ENCODE measurements around the gene GALNTL6. TPM values are rescaled to one million over a fixed set of nuclear protein-coding genes. Genes with fewer than 3 reads are reported as not detected.
"Not testable (repeated sequence)": the region's sequence is repeated elsewhere in the genome, so short reads cannot be mapped to it uniquely, and the experiment has no call there.

The GALNTL6 gene
- polyA plus RNA-seq, 1 donor (not counting 4 experiments of a cell fraction or from before 2014, with no cell fraction given), result not detected

GRCh38 chr4:172951679-172952451, 1138.7 kb downstream of the GALNTL6 start:
- FAIRE-seq, result no peak
- Histone ChIP-seq H4K20me1 (ENCODE audit: control insufficient read depth, extremely low read depth, insufficient read depth, low read length) (no peaks in the 10 kb centered on the region), H3K9me1 (ENCODE audit: control insufficient read depth, extremely low read depth, insufficient read depth, low read length) (no peaks in the 10 kb centered on the region), H3K4me3 (ENCODE audit: control insufficient read depth in 2 of 3, extremely low read depth in 1 of 3, insufficient read depth in 2 of 3, low read depth in 1 of 3, low read length in 3 of 3) (no peak overlapping the region), H3K27me3 (ENCODE audit: control insufficient read depth, extremely low read depth, insufficient read depth, low read length) (peaks cover 7% of the 10 kb centered on the region), H3K4me1 (ENCODE audit: control insufficient read depth, extremely low read depth, insufficient read depth, low read length) (no peaks in the 10 kb centered on the region), H2AFZ (ENCODE audit: control insufficient read depth, low read length) (no peak overlapping the region), H3K36me3 (ENCODE audit: control insufficient read depth in 2 of 2, extremely low read depth in 1 of 2, insufficient read depth in 2 of 2, low read length in 2 of 2) (no peaks in the 10 kb centered on the region), H3K27ac (ENCODE audit: control insufficient read depth, insufficient read depth, low read length) (no peak overlapping the region), H3K9ac (ENCODE audit: control insufficient read depth, extremely low read depth, insufficient read depth, low read length) (no peak overlapping the region), H3K79me2 (ENCODE audit: control insufficient read depth, insufficient read depth, low read length) (no peaks in the 10 kb centered on the region), H3K9me3 (ENCODE audit: control insufficient read depth, low read depth, low read length) (no peaks in the 10 kb centered on the region), H3K4me2 (ENCODE audit: control insufficient read depth, extremely low read depth, insufficient read depth, low read depth, low read length) (no peak overlapping the region)
- DNase-seq (ENCODE audit: low read depth, low spot score), result no peak
- dilution Hi-C loops (cut with MboI; ENCODE audit: extremely low pct_ligation_motif_present, low sequenced_read_pairs), result no loop called here
- TF ChIP-seq CTCF (optimal IDR thresholded peaks at IDR 0.05 in 1 of 3, IDR thresholded peaks at IDR 0.05 in 1 of 3, conservative IDR thresholded peaks at IDR 0.05 in 1 of 3; ENCODE audit: extremely low read depth in 1 of 3, insufficient read depth in 2 of 3, low read length in 3 of 3), result no peak

GRCh38 chr4:172953896-172954568, 1140.8 kb downstream of the GALNTL6 start:
- dilution Hi-C loops (cut with MboI; ENCODE audit: extremely low pct_ligation_motif_present, low sequenced_read_pairs), result no loop called here

GRCh38 chr4:172956340-172956739, 1143.1 kb downstream of the GALNTL6 start:
- H3K27me3 ChIP-seq (ENCODE audit: control insufficient read depth, extremely low read depth, insufficient read depth, low read length); H3K4me3 ChIP-seq (ENCODE audit: control insufficient read depth in 2 of 3, extremely low read depth in 1 of 3, insufficient read depth in 2 of 3, low read depth in 1 of 3, low read length in 3 of 3); FAIRE-seq; dilution Hi-C loops (cut with MboI; ENCODE audit: extremely low pct_ligation_motif_present, low sequenced_read_pairs); H3K9ac ChIP-seq (ENCODE audit: control insufficient read depth, extremely low read depth, insufficient read depth, low read length); DNase-seq (ENCODE audit: low read depth, low spot score); H3K27ac ChIP-seq (ENCODE audit: control insufficient read depth, insufficient read depth, low read length); H3K4me1 ChIP-seq (ENCODE audit: control insufficient read depth, extremely low read depth, insufficient read depth, low read length); H3K79me2 ChIP-seq (ENCODE audit: control insufficient read depth, insufficient read depth, low read length); H3K9me3 ChIP-seq (ENCODE audit: control insufficient read depth, low read depth, low read length); H3K4me2 ChIP-seq (ENCODE audit: control insufficient read depth, extremely low read depth, insufficient read depth, low read depth, low read length); H3K9me1 ChIP-seq (ENCODE audit: control insufficient read depth, extremely low read depth, insufficient read depth, low read length); H3K36me3 ChIP-seq (ENCODE audit: control insufficient read depth in 2 of 2, extremely low read depth in 1 of 2, insufficient read depth in 2 of 2, low read length in 2 of 2); H2AFZ ChIP-seq (ENCODE audit: control insufficient read depth, low read length); H4K20me1 ChIP-seq (ENCODE audit: control insufficient read depth, extremely low read depth, insufficient read depth, low read length): not testable (repeated sequence)

More at GRCh38 chr4:172953896-172954568, 1140.8 kb downstream of the GALNTL6 start:
- TF ChIP-seq CTCF (optimal IDR thresholded peaks at IDR 0.05 in 1 of 3, IDR thresholded peaks at IDR 0.05 in 1 of 3, conservative IDR thresholded peaks at IDR 0.05 in 1 of 3; ENCODE audit: extremely low read depth in 1 of 3, insufficient read depth in 2 of 3, low read length in 3 of 3), result no peak
- TF ChIP-seq EZH2 (IDR thresholded peaks at IDR 0.05; ENCODE audit: low read length), result no peak
- DNase-seq (ENCODE audit: low read depth, low spot score) (no peak), FAIRE-seq (no peak)
- Histone ChIP-seq H3K9me1 (ENCODE audit: control insufficient read depth, extremely low read depth, insufficient read depth, low read length) (no peaks in the 10 kb centered on the region), H3K27me3 (ENCODE audit: control insufficient read depth, extremely low read depth, insufficient read depth, low read length) (peaks cover 4% of the 10 kb centered on the region), H3K4me1 (ENCODE audit: control insufficient read depth, extremely low read depth, insufficient read depth, low read length) (no peaks in the 10 kb centered on the region), H3K36me3 (ENCODE audit: control insufficient read depth in 2 of 2, extremely low read depth in 1 of 2, insufficient read depth in 2 of 2, low read length in 2 of 2) (no peaks in the 10 kb centered on the region), H3K4me2 (ENCODE audit: control insufficient read depth, extremely low read depth, insufficient read depth, low read depth, low read length) (no peak overlapping the region), H2AFZ (ENCODE audit: control insufficient read depth, low read length) (no peak overlapping the region), H4K20me1 (ENCODE audit: control insufficient read depth, extremely low read depth, insufficient read depth, low read length) (no peaks in the 10 kb centered on the region), H3K4me3 (ENCODE audit: control insufficient read depth in 2 of 3, extremely low read depth in 1 of 3, insufficient read depth in 2 of 3, low read depth in 1 of 3, low read length in 3 of 3) (no peak overlapping the region), H3K9ac (ENCODE audit: control insufficient read depth, extremely low read depth, insufficient read depth, low read length) (no peak overlapping the region), H3K79me2 (ENCODE audit: control insufficient read depth, insufficient read depth, low read length) (no peaks in the 10 kb centered on the region), H3K27ac (ENCODE audit: control insufficient read depth, insufficient read depth, low read length) (no peak overlapping the region), H3K9me3 (ENCODE audit: control insufficient read depth, low read depth, low read length) (no peaks in the 10 kb centered on the region)

Measured in keratinocyte (primary cell).